ENCODE data around the gene GPS2.
"Not testable (repeated sequence)": the region's sequence is repeated elsewhere in the genome, so short reads cannot be mapped to it uniquely, and the experiment has no call there.

Gene GPS2

GRCh38 chr17:7336240-7337175 is 21.3 kb upstream of the GPS2 start, which contains the start of gene ACAP1:
TSS of gene ACAP1 (plus strand) at chr17:7336529. CDS start at chr17:7336735, 206 bp downstream.
- DNase-seq: peak; percentile 86

GRCh38 chr17:7335765-7336164 is 20.6 kb upstream of the GPS2 start:
- DNase-seq: not testable (repeated sequence)

DNA sequence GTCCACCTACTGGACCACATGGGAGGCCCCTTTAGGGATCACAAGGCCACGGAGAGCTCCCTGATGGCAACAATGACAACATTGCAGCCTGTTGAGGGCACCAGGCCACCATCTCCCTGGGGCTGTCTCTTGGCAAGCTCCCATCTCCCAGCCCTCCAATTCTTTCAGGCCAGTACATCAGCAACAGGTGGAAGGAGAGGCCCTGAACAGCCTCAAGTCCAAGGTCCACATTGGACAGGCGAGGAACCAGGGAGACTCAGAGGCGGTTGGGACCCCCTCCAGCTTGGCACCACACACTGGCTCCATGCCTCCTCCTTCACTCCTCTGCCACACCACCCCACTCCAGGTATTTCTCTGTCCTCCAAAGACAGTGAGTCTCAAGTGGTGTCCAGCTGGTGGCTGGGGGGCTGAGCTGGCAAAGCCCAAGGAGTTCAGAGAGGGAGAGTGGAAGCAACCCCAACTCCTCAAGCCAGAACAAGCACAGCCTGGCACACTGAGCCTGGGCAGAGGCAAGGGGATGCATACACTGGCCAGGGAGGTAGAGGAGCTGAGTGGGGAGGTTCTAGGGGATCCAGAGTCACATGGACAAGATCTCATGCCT is 19.9 kb upstream of the GPS2 start:
- DNase-seq: no peak

DNA sequence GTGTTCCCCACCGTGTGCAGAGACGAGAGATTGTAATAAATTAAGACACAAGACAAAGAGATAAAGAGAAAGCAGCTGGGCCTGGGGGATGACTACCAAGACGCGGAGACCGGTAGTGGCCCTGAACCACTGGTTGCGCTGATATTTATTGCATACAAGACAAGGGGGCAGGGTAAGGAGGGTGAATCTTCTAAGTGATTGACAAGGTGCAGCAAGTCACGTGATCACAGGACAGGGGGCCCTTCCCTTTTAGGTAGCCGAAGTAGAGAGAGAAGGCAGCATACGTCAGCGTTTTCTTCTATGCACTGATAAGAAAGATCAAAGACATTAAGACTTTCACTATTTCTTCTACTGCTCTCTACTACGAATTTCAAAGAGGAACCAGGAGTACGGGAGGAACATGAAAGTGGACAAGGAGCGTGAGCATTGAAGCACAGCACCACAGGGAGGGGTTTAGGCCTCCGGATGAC is 17.5 kb upstream of the GPS2 start:
- not testable (repeated sequence) for DNase-seq

GRCh38 chr17:7332111-7332510 is 17.0 kb upstream of the GPS2 start:
- no peak for DNase-seq

- DNase-seq: no peak
These were observed 15.5 kb upstream of the GPS2 start for GRCh38 chr17:7330638-7331015.

GRCh38 chr17:7329997-7330637 is 15.0 kb upstream of the GPS2 start:
- DNase-seq: peak; percentile 70

DNA sequence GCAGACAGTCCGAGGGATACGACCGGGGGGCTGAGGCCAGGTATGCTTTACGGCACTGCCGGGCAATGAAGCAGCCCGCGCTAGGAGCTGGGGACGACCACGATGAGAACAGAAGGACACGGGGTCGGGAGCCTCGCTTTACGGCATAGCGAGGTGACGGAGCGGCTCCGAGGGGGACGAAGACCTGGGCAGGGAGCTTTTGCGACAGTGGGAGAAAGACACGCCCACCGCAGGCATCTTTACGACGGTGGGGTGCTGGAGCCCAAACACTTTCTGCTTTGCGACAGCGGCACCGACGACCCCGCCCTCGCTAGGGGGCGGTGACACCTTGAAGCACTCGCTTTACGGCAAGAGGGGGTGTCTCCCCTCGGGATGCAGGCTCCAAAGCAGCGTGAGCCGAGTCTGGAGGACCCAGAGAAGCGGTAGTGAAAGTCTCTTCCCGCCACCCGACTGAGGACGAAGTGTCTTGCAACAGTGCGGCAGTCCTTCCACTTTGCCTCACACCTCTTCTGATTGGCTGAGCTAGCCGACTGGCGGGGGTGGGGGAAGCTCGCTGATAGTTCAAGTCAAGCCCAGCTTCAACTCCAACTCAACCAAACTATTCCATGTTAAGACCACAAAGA is 14.3 kb upstream of the GPS2 start:
- peak; percentile 92 for DNase-seq

GRCh38 chr17:7328840-7329373 is 13.7 kb upstream of the GPS2 start, which contains the start of gene NEURL4:
TSS of gene NEURL4 (minus strand) at chr17:7329335. CDS start at chr17:7329312, 23 bp downstream.
- DNase-seq: no peak

DNA sequence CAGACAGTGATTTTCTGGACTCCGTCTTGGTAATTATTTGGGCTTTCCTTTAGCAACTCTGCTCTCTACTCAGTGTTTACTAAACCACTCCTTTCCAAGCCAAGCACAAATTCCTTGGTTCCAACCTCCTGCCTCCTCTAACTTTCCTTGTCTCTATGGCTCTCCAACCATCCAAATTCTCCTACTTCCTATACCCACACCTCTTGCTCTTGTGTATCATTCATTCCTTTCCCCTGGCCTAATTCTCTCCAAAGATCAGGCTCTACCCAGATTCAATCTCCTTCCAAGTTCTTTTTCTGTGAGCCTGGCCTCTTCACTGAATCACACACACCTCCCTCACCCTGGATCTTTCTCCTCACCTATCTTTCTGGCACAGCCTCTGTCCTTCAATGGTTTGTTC is 12.8 kb upstream of the GPS2 start:
- no peak for DNase-seq

DNA sequence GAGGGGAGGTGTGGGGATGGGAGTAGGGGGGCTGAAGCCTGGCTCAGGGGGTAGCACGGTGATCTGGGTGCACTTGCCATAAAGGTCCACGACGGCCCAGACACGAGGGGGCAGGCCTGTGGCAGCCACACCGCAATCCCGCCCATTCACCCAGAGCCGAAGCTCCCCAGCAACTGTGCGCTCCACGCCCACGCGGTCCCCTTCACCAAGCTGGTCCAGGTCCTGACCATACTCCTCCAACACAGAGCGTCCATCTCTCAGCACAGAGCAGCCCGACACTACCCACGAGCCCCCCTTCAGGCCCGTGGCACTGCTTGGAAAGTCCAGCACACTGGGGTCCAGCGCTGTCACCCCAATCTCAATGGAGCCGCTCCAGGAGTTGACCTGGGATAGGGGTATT is 12.3 kb upstream of the GPS2 start:
- no peak for DNase-seq

DNA sequence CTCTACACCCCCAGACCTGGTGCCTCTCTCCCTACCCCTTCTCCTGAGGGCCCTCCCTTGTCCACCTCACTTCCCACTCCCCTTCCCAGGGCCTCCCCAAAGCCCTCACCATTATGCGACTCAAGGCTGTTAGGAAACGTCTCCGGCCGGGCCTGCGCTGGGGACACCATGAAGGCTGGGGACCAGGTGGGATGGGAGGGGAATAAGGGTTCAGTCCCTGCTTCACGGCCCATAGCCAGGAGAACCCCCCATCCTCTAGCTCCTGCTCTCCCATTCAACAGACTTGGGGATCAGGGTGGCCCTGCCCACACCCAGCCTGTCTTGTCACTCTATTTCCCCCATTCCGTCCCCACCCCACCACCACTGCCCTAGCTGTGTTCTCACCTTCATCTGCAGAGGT is 11.9 kb upstream of the GPS2 start:
- DNase-seq: no peak

GRCh38 chr17:7326186-7326585 is 11.0 kb upstream of the GPS2 start:
- DNase-seq: no peak

DNA sequence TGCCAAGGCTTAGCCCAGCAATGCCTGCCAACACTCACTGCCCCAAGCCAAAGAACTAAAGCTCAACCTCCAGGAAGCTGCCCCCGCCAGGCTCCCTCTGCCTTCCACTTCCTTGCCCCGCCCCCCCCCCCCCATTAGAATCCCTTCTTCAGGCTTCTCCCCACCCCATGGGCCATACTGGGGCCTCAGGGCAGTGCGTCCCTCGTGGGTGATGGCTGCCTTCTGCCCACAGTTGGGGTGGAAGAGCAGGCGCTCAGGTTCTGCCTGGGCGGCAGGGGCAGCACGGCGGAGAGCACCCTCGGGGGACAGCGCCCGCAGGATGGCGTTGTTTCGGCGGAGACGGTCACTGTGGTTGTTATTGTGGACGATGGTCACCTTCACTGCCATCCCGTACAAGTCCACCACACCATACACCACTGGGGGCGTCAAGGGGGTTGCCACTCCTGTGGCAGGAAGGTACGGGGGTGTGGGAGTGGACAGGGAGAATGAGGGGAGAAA is 9.9 kb upstream of the GPS2 start:
- DNase-seq: no peak

GRCh38 chr17:7324438-7324779 is 9.2 kb upstream of the GPS2 start:
- DNase-seq: no peak

DNA sequence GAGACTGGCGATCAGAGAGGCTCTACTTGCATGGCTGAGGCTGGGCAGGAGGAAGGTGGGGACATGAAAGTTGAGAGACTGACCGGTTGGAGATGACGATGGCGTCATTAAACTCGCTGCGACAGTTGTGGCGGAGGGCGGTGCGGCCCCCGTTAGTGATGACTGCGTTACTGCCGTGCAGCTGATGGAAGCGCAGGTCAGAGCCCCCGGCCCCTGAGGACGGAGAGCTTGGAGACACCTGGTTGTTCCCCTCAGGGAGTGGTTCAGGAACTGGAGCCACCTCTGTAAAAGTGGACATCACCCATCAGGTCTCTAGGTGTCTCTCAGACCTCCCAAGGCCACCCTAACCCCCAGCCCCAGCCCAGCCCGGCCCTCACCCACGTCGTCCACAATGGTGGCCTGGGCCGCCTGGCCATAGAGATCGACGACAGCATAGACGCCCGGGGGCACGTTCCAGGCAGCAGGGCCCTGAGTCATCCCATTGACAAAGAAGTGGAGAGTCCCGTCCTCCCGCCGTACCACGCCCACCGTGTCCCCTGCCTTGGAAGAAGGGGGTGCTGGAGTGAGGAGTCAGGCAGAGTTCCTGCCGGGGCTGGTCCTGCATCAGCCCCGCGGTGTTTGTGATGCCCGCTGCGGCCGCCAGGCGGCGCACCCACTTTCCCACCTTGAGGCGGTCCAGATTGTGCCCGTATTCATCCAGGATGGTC is 8.7 kb upstream of the GPS2 start:
- DNase-seq: peak; percentile 66

GRCh38 chr17:7322520-7323194 is 7.5 kb upstream of the GPS2 start:
- DNase-seq: no peak

DNA sequence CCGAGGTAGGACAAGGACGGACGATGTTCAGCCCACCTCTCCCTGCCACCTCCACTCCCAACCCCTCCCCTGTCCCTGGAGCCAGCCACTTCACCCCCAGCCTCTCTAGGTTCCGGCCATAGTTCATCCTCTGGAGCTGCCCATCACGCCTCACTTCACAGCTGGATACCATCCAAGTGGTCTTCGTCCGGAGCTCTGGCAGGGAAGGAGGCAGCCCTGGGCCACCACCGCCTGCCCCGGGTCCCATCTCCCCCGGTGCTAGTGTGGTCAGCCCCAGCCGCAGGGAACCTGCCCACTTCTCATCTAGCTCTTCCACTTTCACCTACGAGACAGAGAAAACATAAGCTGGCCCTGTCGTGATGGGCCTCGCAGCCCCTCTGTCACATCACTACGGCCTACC is 6.3 kb upstream of the GPS2 start:
- DNase-seq: no peak

GRCh38 chr17:7318121-7318860 is 3.1 kb upstream of the GPS2 start:
- DNase-seq: no peak

GRCh38 chr17:7317161-7317803 is 2.1 kb upstream of the GPS2 start:
- no peak for DNase-seq

Measured in activated CD4-positive, alpha-beta T cell treated with anti-CD3 and anti-CD28 coated beads, Interleukin-2, amount 50 U/mL, for 1 hour (primary cell).